HG03135 (cell line): ENCODE measurements around the gene CDH23.

ENCODE experiments used
- ATAC-seq: cut with Tn5 transposase; IDR thresholded peaks from one replicate; pipeline ENCODE4 v1.9.1; 2021; ENCODE audit warnings: mild to moderate bottlenecking, moderate library complexity; ENCODE audit not compliant: unreplicated experiment

Gene CDH23

GRCh38 chr10:71437537-71438092, 40.9 kb downstream of the CDH23 start:
- no peak for ATAC-seq

- no peak for ATAC-seq
These were observed 42.0 kb downstream of the CDH23 start for GRCh38 chr10:71438761-71439160.

- no peak for ATAC-seq
These were observed 43.1 kb downstream of the CDH23 start for GRCh38 chr10:71439670-71440425.

GRCh38 chr10:71440506-71441035, 43.9 kb downstream of the CDH23 start:
- no peak for ATAC-seq

- ATAC-seq, result no peak
These were observed 45.3 kb downstream of the CDH23 start for GRCh38 chr10:71442000-71442399.

- no peak for ATAC-seq
These were observed 46.3 kb downstream of the CDH23 start for GRCh38 chr10:71442859-71443570.

- ATAC-seq, result no peak
These were observed 47.0 kb downstream of the CDH23 start for GRCh38 chr10:71443676-71444075.

- ATAC-seq, result no peak
These were observed 47.7 kb downstream of the CDH23 start for GRCh38 chr10:71444284-71445054.

GRCh38 chr10:71447676-71448075, 51.0 kb downstream of the CDH23 start:
- ATAC-seq, result no peak

- no peak for ATAC-seq
These were observed 51.4 kb downstream of the CDH23 start for GRCh38 chr10:71448146-71448545.

GRCh38 chr10:71449026-71449425, 52.3 kb downstream of the CDH23 start:
- ATAC-seq, result no peak

GRCh38 chr10:71451754-71452153, 55.0 kb downstream of the CDH23 start:
- ATAC-seq, result no peak

GRCh38 chr10:71453186-71453585, 56.5 kb downstream of the CDH23 start:
- no peak for ATAC-seq

GRCh38 chr10:71454347-71454746, 57.6 kb downstream of the CDH23 start:
- no peak for ATAC-seq

GRCh38 chr10:71455035-71455434, 58.3 kb downstream of the CDH23 start:
- ATAC-seq, result no peak

GRCh38 chr10:71456631-71457030, 59.9 kb downstream of the CDH23 start:
- ATAC-seq, result no peak

GRCh38 chr10:71457908-71458307, 61.2 kb downstream of the CDH23 start:
- ATAC-seq, result no peak

- ATAC-seq, result no peak
These were observed 61.7 kb downstream of the CDH23 start for GRCh38 chr10:71458387-71458786.

GRCh38 chr10:71459513-71459912, 62.8 kb downstream of the CDH23 start:
- no peak for ATAC-seq

GRCh38 chr10:71460615-71461014, 63.9 kb downstream of the CDH23 start:
- no peak for ATAC-seq

- no peak for ATAC-seq
These were observed 64.7 kb downstream of the CDH23 start for GRCh38 chr10:71461457-71461856.
